Kidney epithelial cell (primary cell): ENCODE results near the gene POLR1H. TPM values are rescaled to one million over a fixed set of nuclear protein-coding genes. Genes with fewer than 3 reads are reported as not detected.

Source experiments
- DNase-seq: peaks from one replicate; pipeline ENCODE4 v3.0.0-alpha.2; 2010; ENCODE audit warnings: low read depth
- H3K27me3 ChIP-seq: 2 replicates; pipeline ENCODE4 v1.6.0; 2011; ENCODE audit warnings: low read length; ENCODE audit not compliant: control insufficient read depth, insufficient read depth
- H3K36me3 ChIP-seq: 2 replicates; pipeline ENCODE4 v1.5.1; 2011; ENCODE audit warnings: low read length; ENCODE audit not compliant: control insufficient read depth, insufficient read depth
- H3K4me3 ChIP-seq: 2 replicates; pipeline ENCODE4 v1.5.1; 2011; ENCODE audit warnings: low read depth, mild to moderate bottlenecking, control low read depth, low read length
- total RNA-seq: library from RNA; depleted of rRNA; stranded (reverse); fragments of >200 nt; gene quantifications from 2 replicates; pipeline ENCODE4 v1.2.3, GENCODE V29; 2015
- TF ChIP-seq, protein P1 (sequence below): IDR thresholded peaks from 2 replicates; pipeline ENCODE4 v1.5.1; 2011; ENCODE audit warnings: mild to moderate bottlenecking, moderate library complexity, low read length, control low read depth, inconsistent platforms; ENCODE audit not compliant: insufficient read depth, poor library complexity, severe bottlenecking

The POLR1H gene
- total RNA-seq, 1 donor from 2014 or later, result 33.3 TPM

DNA sequence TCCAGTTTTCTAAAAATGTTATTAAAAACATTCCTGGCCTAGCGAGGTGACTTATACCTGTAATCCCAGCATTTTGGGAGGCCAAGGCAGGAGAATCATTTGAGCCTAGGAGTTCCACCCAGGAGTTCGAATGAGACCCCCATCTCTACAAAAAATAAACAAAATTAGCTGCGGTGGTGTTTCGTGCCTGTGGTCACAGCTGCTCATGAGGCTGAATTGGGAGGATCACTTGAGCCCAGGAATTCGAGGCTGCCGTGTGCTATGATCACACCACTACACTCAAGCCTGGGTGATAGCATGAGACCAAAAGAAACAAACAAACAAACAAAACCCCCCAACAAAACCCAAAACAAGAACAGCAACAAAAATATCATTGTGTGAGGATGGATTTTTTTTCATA lies 19.8 kb upstream of the POLR1H start:
- TF ChIP-seq, protein P1, sequence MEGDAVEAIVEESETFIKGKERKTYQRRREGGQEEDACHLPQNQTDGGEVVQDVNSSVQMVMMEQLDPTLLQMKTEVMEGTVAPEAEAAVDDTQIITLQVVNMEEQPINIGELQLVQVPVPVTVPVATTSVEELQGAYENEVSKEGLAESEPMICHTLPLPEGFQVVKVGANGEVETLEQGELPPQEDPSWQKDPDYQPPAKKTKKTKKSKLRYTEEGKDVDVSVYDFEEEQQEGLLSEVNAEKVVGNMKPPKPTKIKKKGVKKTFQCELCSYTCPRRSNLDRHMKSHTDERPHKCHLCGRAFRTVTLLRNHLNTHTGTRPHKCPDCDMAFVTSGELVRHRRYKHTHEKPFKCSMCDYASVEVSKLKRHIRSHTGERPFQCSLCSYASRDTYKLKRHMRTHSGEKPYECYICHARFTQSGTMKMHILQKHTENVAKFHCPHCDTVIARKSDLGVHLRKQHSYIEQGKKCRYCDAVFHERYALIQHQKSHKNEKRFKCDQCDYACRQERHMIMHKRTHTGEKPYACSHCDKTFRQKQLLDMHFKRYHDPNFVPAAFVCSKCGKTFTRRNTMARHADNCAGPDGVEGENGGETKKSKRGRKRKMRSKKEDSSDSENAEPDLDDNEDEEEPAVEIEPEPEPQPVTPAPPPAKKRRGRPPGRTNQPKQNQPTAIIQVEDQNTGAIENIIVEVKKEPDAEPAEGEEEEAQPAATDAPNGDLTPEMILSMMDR, result no peak
- no peaks in the 10 kb centered on the region for H3K27me3 ChIP-seq
- H3K36me3 ChIP-seq, result no peaks in the 10 kb centered on the region
- no peak overlapping the region for H3K4me3 ChIP-seq
- no peak for DNase-seq

DNA sequence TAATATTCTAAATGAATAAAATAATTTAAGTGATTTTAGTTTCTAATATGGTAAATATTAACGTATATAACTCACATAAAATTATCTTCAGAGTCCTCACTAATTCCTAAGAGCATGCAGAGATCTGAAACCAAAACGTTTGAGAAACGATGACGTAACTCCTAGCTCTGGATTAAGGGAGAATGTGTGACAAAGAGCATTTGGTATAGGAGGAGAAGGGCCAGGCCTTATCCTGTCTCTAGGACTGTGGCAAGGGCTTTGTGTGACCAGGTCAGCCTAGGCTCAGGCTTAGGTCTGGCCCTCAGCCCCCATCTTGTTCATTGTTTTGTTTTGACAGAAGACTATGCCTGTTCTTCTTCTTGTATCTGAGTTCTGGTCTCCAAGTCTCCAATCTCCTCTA lies 19.2 kb upstream of the POLR1H start:
- no peak overlapping the region for H3K4me3 ChIP-seq
- TF ChIP-seq, protein P1, result no peak
- H3K36me3 ChIP-seq, result no peaks in the 10 kb centered on the region
- no peaks in the 10 kb centered on the region for H3K27me3 ChIP-seq
- no peak for DNase-seq

DNA sequence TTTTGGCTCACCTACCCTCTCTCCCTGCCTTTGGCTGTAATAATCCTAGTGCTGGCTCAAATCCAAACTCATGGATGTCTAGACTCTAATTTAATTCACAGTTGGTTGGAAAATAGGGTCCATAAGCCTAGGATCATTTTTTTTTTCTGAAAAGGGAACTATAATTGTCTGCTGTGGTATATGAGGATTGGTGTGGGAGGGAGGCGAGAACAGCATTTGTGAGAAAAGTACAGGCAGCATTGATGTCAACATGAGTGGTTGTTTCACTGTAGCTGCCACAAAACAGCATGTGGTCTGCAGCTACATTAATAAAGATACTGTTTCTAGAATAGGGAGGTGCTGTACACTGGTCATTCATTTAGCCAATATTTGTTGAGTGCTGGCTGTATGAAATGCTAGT lies 18.6 kb upstream of the POLR1H start:
- Histone ChIP-seq H3K4me3 (no peak overlapping the region), H3K27me3 (no peaks in the 10 kb centered on the region), H3K36me3 (no peaks in the 10 kb centered on the region)
- TF ChIP-seq, protein P1, result no peak
- no peak for DNase-seq

DNA sequence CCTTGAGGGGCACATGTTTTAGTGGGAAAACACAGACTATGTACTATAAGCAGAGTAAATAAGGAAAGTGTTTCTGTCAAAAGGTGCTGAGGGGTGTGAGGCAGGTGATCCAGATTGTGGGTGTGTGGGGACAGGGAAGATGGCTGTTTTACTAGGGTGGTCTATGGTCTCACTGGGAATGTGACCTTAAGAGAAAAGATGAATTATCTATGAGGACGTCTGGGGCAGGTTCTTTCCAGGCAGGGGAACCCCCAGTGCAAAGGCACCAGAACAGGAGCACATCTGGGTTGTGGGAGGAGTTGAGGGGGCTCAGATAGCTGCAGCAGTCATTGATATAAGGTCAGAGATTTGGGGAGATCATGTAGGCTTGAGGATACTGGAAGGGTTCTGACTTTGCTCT lies 18.2 kb upstream of the POLR1H start:
- DNase-seq, result no peak
- H3K27me3 ChIP-seq, result no peaks in the 10 kb centered on the region
- no peak overlapping the region for H3K4me3 ChIP-seq
- H3K36me3 ChIP-seq, result no peaks in the 10 kb centered on the region
- TF ChIP-seq, protein P1, result no peak

DNA sequence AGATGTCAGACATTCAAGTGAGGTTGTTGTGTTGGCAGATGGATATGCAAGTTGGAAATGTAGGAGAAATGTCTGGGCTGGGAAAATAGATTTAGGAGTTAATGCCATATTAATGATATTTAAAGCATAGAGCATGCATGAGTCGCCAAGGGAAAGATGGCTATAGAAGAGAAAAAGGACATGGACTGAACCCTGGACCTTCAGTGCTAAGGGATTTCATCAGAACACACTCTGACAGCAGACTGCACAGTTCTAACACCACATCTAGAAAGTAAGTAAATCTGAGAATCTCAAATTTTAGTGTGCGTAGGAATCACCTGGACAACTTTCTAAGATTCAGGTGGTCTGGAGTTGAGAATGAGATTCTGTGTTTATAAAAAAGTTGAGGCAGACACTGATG lies 17.3 kb upstream of the POLR1H start:
- no peak for DNase-seq
- Histone ChIP-seq H3K4me3 (no peak overlapping the region), H3K36me3 (no peaks in the 10 kb centered on the region), H3K27me3 (no peaks in the 10 kb centered on the region)
- TF ChIP-seq, protein P1, result no peak

DNA sequence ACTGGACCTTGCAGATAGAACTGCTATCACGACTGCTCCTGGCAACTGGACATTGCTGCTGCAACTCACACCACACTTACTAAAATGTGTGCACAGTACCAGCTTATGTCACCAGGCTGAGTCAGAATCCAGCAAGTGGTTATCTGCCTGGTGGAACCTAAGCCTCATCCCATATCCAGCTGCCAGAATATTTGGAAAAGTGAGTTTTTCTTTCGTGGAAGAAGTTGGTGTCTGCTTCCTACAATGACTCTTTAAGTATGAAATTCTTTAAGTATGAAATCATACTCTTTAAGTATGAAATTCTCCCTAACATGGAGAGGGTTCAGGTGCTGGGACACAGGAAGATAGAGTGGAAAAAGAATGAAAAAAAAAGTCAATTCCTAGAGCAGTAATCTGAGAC lies 16.4 kb upstream of the POLR1H start:
- Histone ChIP-seq H3K27me3 (no peaks in the 10 kb centered on the region), H3K4me3 (no peak overlapping the region), H3K36me3 (no peaks in the 10 kb centered on the region)
- TF ChIP-seq, protein P1, result no peak
- DNase-seq, result no peak
